Mesodermal cell (in vitro differentiated cells): ENCODE measurements around the gene BMPR1A.

Experiments
- H3K27ac ChIP-seq: 2 replicates; pipeline ENCODE4 v1.7.0; 2013; ENCODE audit warnings: mild to moderate bottlenecking, low read depth, low read length, moderate library complexity; ENCODE audit not compliant: severe bottlenecking
- H3K36me3 ChIP-seq: 2 replicates; pipeline ENCODE4 v1.7.1; 2013; ENCODE audit warnings: mild to moderate bottlenecking, low read length, moderate library complexity; ENCODE audit not compliant: control insufficient read depth, insufficient read depth
- H3K4me1 ChIP-seq: one replicate; pipeline ENCODE4 v1.7.1; 2013; ENCODE audit warnings: mild to moderate bottlenecking, low read length; ENCODE audit not compliant: insufficient read depth, control insufficient read depth, poor library complexity, severe bottlenecking
- H3K4me3 ChIP-seq: 2 replicates; pipeline ENCODE4 v1.7.0; 2013; ENCODE audit warnings: low read length, control low read depth, mild to moderate bottlenecking; ENCODE audit not compliant: insufficient read depth, poor library complexity, severe bottlenecking; ENCODE audit errors: extremely low read depth
- H3K9me3 ChIP-seq: 2 replicates; pipeline ENCODE4 v1.7.1; 2013; ENCODE audit warnings: mild to moderate bottlenecking, low read length, moderate library complexity; ENCODE audit not compliant: control insufficient read depth
- WGBS, 2 experiments: methylation state at CpG; one replicate each; pipeline ENCODE4 v1.1.5; 2013; ENCODE audit warnings: missing lambda C conversion rate in 2 of 2; ENCODE audit not compliant: insufficient coverage in 2 of 2; 5-methylcytosine and 5-hydroxymethylcytosine counted together

Gene BMPR1A

DNA sequence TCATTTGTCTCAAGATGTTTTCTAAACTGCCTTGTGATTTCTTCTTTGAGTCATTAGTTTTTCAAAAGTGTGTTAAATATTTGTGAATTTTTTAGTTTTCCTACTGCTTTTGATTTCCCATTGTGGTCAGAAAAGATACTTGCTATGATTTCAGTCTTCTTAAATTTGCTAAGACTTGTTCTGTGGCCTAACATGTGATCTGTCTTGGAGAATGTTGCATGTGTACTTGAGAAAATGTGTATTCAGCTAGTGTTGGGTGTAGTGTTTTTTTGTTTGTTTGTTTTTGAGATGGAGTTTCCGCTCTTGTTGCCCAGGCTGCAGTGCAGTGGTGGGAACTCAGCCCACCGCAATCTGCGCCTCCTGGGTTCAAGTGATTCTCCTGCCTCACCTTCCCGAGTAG is 28.6 kb downstream of the BMPR1A start:
- Histone ChIP-seq H3K4me1 (peaks cover 21% of the 10 kb centered on the region), H3K27ac (peak overlapping the region; percentile 76), H3K36me3 (peaks cover 27% of the 10 kb centered on the region), H3K9me3 (peaks cover 9% of the 10 kb centered on the region), H3K4me3 (no peak overlapping the region)
- 95 to 96% methylated on average over 2 to 4 of the region's 4 CpGs for WGBS, 2 experiments

DNA sequence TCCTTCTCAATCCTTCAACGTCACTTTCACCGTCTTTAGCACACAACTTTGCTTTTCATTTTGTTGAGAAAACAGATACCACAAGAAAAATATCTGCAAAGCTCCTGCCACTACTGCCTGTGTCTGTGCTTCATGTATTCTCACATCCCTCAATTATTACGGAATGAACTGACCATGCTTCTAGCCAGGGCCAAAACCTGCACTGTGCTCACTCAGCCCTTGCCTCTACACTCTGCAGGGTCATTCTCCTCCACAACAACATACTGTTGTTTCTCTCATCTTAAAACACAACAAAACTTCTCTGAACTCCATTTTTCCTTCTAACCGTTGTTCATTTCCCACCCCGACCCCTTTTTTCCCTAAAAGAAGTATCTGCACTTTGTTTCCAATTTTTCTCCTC is 29.5 kb downstream of the BMPR1A start:
- H3K27ac ChIP-seq = peak overlapping the region; percentile 76
- WGBS, 2 experiments = 74 to 82% methylated on average over 5 of the region's 5 CpGs
- H3K9me3 ChIP-seq = peaks cover 9% of the 10 kb centered on the region
- H3K36me3 ChIP-seq = peaks cover 27% of the 10 kb centered on the region
- peaks cover 21% of the 10 kb centered on the region for H3K4me1 ChIP-seq
- H3K4me3 ChIP-seq = no peak overlapping the region

DNA sequence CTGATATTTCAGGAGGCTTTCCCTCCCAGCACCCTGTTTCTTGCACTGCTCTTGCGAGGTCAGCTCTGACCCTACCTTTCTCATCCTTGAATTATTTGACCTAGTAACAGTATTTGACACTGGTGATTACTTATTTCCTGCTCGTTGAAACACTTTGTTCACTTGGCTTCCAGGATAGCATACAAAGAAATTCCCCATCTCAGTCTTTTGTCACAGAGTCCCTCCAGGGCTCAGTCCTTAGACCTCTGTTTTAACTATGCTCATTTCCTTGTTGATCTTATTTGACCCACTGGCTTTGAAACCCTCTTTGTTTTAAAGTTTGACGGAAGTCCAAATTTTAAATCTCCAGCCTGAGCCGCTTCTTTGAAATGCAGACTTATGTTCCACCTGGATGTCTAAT is 29.9 kb downstream of the BMPR1A start:
- H3K27ac ChIP-seq = peak overlapping the region; percentile 76
- peaks cover 9% of the 10 kb centered on the region for H3K9me3 ChIP-seq
- 52 to 74% methylated on average over 3 to 4 of the region's 4 CpGs for WGBS, 2 experiments
- H3K36me3 ChIP-seq = peaks cover 24% of the 10 kb centered on the region
- peaks cover 21% of the 10 kb centered on the region for H3K4me1 ChIP-seq
- no peak overlapping the region for H3K4me3 ChIP-seq

DNA sequence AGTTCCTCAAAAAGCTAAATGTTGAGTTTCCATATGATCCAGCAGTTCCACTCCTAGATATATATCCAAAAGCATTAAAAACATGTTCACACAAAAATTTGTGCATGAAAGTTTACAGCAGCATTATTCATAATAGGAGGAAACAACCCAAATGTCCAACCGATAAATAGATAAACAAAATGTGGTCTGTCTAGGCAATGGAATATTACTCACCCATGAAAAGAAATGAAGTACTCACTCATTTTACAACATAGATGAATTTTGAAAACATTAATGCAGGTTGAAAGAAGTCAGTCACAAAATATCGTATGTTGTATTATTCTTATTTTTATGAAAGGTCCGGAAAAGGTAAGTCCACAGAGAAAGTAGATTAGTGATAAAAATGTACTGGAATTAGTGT is 34.0 kb downstream of the BMPR1A start:
- H3K4me3 ChIP-seq = no peak overlapping the region
- H3K9me3 ChIP-seq = peaks cover 9% of the 10 kb centered on the region
- WGBS, 2 experiments = 92 to 100% methylated on average over 2 of the region's 3 CpGs
- H3K4me1 ChIP-seq = peaks cover 16% of the 10 kb centered on the region
- no peak overlapping the region for H3K27ac ChIP-seq
- peaks cover 14% of the 10 kb centered on the region for H3K36me3 ChIP-seq

DNA sequence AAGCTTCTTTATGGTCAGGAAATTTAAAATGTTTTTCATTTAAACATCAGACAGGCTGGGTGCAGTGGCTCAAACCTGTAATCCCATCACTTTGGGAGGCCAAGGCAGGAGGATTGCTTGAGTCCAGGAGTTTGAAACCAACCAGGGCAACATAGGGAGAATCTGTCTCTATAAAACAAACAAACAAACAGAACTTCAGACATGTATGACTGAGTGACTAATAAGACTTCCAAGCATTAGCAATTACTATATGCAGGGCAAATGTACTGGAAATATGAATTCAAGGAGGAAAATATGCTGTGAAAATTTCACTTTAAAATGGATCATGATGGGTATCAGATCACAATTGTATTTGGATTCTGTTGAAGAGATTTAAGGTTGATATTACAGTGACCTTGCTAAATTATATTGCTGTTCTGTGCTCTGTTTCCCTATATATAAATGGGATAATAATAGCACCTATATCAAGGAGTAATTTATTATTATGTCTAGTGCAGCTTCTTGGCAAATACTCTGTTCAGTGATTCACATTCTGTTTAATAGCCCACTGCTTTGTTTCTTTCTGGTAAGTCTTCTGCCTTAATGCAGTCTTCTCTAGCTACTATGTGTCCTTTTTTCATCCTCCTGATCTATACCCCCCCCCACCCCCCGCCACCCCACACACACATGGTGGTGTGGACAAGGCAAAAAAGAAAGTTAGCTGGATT is 36.2 kb downstream of the BMPR1A start:
- Histone ChIP-seq H3K4me3 (no peak overlapping the region), H3K27ac (no peak overlapping the region)
- no CpG with 5 or more reads among the region's 1 CpG for WGBS, 2 experiments

DNA sequence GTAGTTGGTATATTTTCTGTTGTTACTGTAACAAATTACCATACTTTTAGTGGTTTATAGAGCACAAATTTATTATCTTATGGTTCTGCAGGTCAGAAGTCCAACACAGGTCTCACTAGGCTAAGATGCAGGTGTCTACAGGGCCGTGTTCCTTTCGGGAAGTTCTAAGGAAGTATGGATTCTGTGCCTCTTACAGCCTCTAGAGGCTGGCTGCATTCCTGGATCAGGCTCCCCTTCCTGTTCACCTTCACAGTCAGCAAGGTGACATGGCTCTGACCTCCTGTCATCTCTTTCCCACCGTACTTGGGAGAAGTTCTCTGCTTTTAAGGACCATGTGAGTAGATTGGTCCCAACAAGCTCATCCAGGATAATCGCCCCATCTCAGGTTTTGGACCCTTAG is 37.3 kb downstream of the BMPR1A start:
- 83 to 97% methylated on average over 3 of the region's 4 CpGs for whole genome bisulfite sequencing, 2 experiments
- peaks cover 7% of the 10 kb centered on the region for H3K36me3 ChIP-seq
- H3K4me1 ChIP-seq = peaks cover 10% of the 10 kb centered on the region
- no peaks in the 10 kb centered on the region for H3K9me3 ChIP-seq
- H3K27ac ChIP-seq = no peak overlapping the region
- H3K4me3 ChIP-seq = no peak overlapping the region

More for the DNA sequence above, 36.2 kb downstream of the BMPR1A start:
- Histone ChIP-seq H3K4me1 (peaks cover 7% of the 10 kb centered on the region), H3K36me3 (peaks cover 11% of the 10 kb centered on the region), H3K9me3 (peaks cover 5% of the 10 kb centered on the region)

DNA sequence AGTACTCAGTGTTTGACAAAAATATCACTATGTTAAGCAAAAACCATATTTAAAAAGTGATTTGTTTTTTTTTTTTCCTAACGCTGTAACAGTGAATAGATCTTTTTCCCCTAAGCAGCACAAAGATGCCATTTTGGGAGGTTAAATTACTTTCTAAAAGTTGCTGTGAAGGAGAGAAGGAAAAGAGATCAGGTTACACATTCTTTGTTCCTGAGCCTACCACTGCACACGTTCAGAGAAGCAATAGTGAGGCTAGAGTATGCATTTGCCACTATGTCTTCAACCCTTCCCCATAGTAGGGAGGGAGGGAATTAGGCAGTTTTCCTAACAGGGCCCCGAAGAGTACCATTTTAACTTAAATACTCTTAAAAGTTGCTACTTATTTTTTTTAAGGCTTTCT is 38.9 kb downstream of the BMPR1A start:
- no peak overlapping the region for H3K4me3 ChIP-seq
- no peaks in the 10 kb centered on the region for H3K9me3 ChIP-seq
- H3K4me1 ChIP-seq = peaks cover 13% of the 10 kb centered on the region
- peak overlapping the region; percentile 60 for H3K27ac ChIP-seq
- no CpG with 5 or more reads among the region's 3 CpGs for WGBS, 2 experiments
- peaks cover 7% of the 10 kb centered on the region for H3K36me3 ChIP-seq

DNA sequence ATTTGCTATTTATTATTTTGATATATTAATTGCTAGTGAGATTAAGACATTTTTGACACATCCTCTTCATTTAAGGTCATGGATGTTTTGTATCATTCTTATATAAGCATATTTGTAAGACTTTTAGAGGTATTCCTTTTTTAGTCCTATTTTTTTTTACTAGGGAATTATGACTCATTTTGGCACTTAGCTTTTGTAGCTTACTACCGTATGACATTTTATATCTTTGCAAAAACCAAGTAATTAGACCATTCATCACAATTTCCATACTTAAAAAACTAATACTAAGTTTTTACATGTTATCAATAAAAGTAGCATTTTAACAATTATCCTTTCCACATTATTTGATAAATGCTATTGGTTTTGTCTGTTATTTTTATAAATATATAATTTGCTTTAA is 41.6 kb downstream of the BMPR1A start:
- H3K4me1 ChIP-seq = peaks cover 13% of the 10 kb centered on the region
- WGBS, 2 experiments = 100% methylated on average over 1 of the region's 1 CpG; no CpG with 5 or more reads in 1 of the 2 experiments
- H3K4me3 ChIP-seq = no peak overlapping the region
- H3K9me3 ChIP-seq = no peaks in the 10 kb centered on the region
- peaks cover 7% of the 10 kb centered on the region for H3K36me3 ChIP-seq
- H3K27ac ChIP-seq = no peak overlapping the region

DNA sequence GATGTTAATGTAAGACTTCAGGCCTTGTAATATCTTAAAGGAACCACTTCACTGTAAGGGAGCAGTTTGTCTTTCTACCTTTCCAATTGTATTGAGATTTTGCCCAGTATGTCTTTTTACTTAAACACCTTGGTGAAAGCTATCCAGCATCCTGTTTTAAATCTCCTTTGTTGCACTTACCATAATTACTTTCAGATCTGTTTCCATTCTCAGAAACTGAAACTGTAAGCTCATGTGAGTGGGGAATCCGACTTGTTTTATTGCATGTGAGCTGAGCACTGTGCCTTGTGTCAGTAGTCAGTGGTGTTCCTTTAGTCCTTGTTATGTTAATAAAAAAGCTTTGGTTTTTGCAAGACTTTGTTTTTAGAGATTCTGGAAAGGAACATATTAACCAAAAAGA is 42.2 kb downstream of the BMPR1A start:
- 50% methylated on average over 1 of the region's 1 CpG; no CpG with 5 or more reads in 1 of the 2 experiments for WGBS, 2 experiments
- H3K4me3 ChIP-seq = no peak overlapping the region

DNA sequence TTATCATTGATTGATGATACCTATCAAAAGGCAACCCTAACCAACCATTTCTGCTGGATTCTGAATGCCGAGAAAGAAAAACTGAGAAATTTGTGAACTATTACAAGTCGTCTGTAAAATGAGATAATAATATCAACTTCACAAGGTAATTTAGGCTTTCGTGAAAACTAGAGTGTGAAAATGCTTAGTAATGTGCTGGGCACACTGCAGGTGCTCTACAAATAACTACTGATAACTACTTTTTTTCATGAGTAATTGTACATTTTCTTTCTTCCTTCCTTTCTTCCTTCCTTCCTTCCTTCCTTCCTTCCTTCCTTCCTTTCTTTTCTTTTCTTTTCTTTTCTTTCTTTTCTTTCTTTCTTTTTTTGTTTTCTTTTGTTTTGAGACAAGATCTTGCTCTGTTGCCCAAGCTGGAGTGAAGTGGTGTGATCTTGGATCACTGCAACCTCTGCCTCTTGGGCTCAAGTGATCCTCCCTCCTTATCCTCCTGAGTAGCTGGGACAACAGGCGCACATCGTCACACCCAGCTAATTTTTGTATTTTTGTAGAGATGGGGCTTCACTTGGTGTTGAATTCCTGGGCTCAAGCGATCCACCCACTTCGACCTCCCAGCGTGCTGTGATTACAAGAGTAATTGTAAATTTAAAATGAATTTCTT is 42.9 kb downstream of the BMPR1A start:
- Histone ChIP-seq H3K27ac (no peak overlapping the region), H3K36me3 (no peaks in the 10 kb centered on the region), H3K4me3 (no peak overlapping the region), H3K9me3 (no peaks in the 10 kb centered on the region), H3K4me1 (peaks cover 13% of the 10 kb centered on the region)
- WGBS, 2 experiments = 40% methylated on average over 1 of the region's 8 CpGs; no CpG with 5 or more reads in 1 of the 2 experiments

More for the DNA sequence above, 42.2 kb downstream of the BMPR1A start:
- Histone ChIP-seq H3K4me1 (peaks cover 13% of the 10 kb centered on the region), H3K27ac (no peak overlapping the region), H3K9me3 (no peaks in the 10 kb centered on the region), H3K36me3 (peaks cover 6% of the 10 kb centered on the region)

DNA sequence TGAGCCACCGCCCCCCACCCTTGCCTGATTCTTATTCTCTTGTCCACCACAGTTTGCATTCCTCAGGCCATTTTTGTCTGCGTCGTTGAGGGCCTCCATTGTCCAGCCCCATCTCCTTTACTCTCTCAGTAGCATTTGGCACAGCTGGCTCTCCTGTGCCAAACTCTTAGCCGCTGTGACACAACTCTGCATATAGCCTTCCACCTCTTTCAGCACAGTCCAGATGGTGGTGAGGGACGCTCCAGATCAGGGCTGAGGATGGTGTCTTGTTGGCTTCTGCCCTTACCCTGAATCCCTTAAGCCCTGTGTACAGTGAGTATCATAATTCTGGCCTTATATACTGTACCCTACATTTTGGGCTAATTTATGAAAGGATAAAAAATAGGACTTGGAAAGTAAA is 45.6 kb downstream of the BMPR1A start:
- Histone ChIP-seq H3K36me3 (peaks cover 12% of the 10 kb centered on the region), H3K4me3 (no peak overlapping the region), H3K27ac (no peak overlapping the region), H3K9me3 (no peaks in the 10 kb centered on the region), H3K4me1 (peaks cover 6% of the 10 kb centered on the region)
- WGBS, 2 experiments = 94 to 96% methylated on average over 3 to 5 of the region's 5 CpGs
